Keratinocyte (primary cell): ENCODE results near the gene NBPF3. TPM values are rescaled to one million over a fixed set of nuclear protein-coding genes. Genes with fewer than 3 reads are reported as not detected.
A peak's percentile ranks its signal among the peaks of the same experiment; 100 is the strongest.

Experiments
- DNase-seq: peaks from one replicate; pipeline ENCODE4 v3.0.0-alpha.2; 2011; ENCODE audit warnings: low read depth, missing footprints, low spot score
- FAIRE-seq: peaks from 2 replicates; lab custom pipeline; 2011; peaks lifted over from hg19 to GRCh38; lab: Jason Lieb, UNC
- H2AFZ ChIP-seq: 2 replicates; pipeline ENCODE4 v1.6.0; 2012; ENCODE audit warnings: low read length, control low read depth, inconsistent platforms; ENCODE audit not compliant: control insufficient read depth
- H3K27ac ChIP-seq: 2 replicates; pipeline ENCODE4 v1.5.1; 2011; ENCODE audit warnings: low read length; ENCODE audit not compliant: control insufficient read depth, insufficient read depth
- H3K27me3 ChIP-seq: 3 replicates; pipeline ENCODE4 v1.6.0; 2011; ENCODE audit warnings: low read length; ENCODE audit not compliant: control insufficient read depth, insufficient read depth; ENCODE audit errors: extremely low read depth
- H3K36me3 ChIP-seq, 2 experiments: 2 replicates in 1 of 2; 3 replicates in 1 of 2; pipeline ENCODE4 v1.5.1; 2011; ENCODE audit warnings: low read length in 2 of 2, mild to moderate bottlenecking in 1 of 2; ENCODE audit not compliant: control insufficient read depth in 2 of 2, insufficient read depth in 2 of 2; ENCODE audit errors: extremely low read depth in 1 of 2
- H3K4me1 ChIP-seq: 3 replicates; pipeline ENCODE4 v1.5.1; 2011; ENCODE audit warnings: low read length; ENCODE audit not compliant: control insufficient read depth, insufficient read depth; ENCODE audit errors: extremely low read depth
- H3K4me2 ChIP-seq: 3 replicates; pipeline ENCODE4 v1.6.0; 2011; ENCODE audit warnings: low read depth, low read length; ENCODE audit not compliant: control insufficient read depth, insufficient read depth; ENCODE audit errors: extremely low read depth
- H3K4me3 ChIP-seq, 3 experiments: fragments of 200-600 bp in 1 of 3; sonication (generic) in 1 of 3; 2 replicates in 2 of 3; 3 replicates in 1 of 3; pipeline ENCODE4 v1.5.1; 2011 to 2016; ENCODE audit warnings: low read length in 3 of 3, mild to moderate bottlenecking in 3 of 3, control low read depth in 2 of 3, inconsistent platforms in 1 of 3, low read depth in 1 of 3, mixed read lengths in 1 of 3, mixed run types in 1 of 3, moderate library complexity in 1 of 3; ENCODE audit not compliant: control insufficient read depth in 2 of 3, insufficient read depth in 2 of 3; ENCODE audit errors: extremely low read depth in 1 of 3
- H3K79me2 ChIP-seq: 2 replicates; pipeline ENCODE4 v1.6.0; 2012; ENCODE audit warnings: low read length; ENCODE audit not compliant: control insufficient read depth, insufficient read depth
- H3K9ac ChIP-seq: 3 replicates; pipeline ENCODE4 v1.6.0; 2011; ENCODE audit warnings: low read length; ENCODE audit not compliant: control insufficient read depth, insufficient read depth; ENCODE audit errors: extremely low read depth
- H3K9me1 ChIP-seq: 3 replicates; pipeline ENCODE4 v1.6.0; 2011; ENCODE audit warnings: low read length; ENCODE audit not compliant: control insufficient read depth, insufficient read depth; ENCODE audit errors: extremely low read depth
- H3K9me3 ChIP-seq: 2 replicates; pipeline ENCODE4 v1.5.1; 2012; ENCODE audit warnings: low read depth, low read length; ENCODE audit not compliant: control insufficient read depth
- H4K20me1 ChIP-seq: 3 replicates; pipeline ENCODE4 v1.6.0; 2011; ENCODE audit warnings: low read length; ENCODE audit not compliant: control insufficient read depth, insufficient read depth; ENCODE audit errors: extremely low read depth
- CTCF ChIP-seq, 3 experiments: IDR thresholded peaks in 1 of 3; conservative IDR thresholded peaks in 1 of 3; optimal IDR thresholded peaks in 1 of 3; 2 replicates in 2 of 3; 3 replicates in 1 of 3; pipeline versions ENCODE3 to v1.5.1; 2011; ENCODE audit warnings: low read length in 3 of 3, mild to moderate bottlenecking in 3 of 3, moderate library complexity in 2 of 3, control low read depth in 1 of 3, inconsistent platforms in 1 of 3; ENCODE audit not compliant: insufficient read depth in 2 of 3; ENCODE audit errors: extremely low read depth in 1 of 3
- EZH2 ChIP-seq: IDR thresholded peaks from one replicate; pipeline ENCODE4 v1.6.1; 2012; ENCODE audit warnings: inconsistent platforms, mild to moderate bottlenecking, low read length, moderate library complexity
- dilution Hi-C: fragments of 300-500 bp; cut with MboI; formaldehyde crosslinking; loops from one replicate; pipeline ENCODE4 v1.7.0; 2020; ENCODE audit warnings: low sequenced_read_pairs; ENCODE audit not compliant: extremely low pct_ligation_motif_present
- polyA plus RNA-seq, 5 experiments: library from polyadenylated mRNA; depleted of rRNA in 3 of 5; stranded (reverse) in 3 of 5; stranded (forward) in 1 of 5; unstranded in 1 of 5; fragments of >200 nt; gene quantifications; 1 replicate in 1 of 5; 2 replicates in 3 of 5; 3 replicates in 1 of 5; pipeline versions ENCODE4 v1.2.1 to v1.2.3, GENCODE V29; 2011 to 2012; ENCODE audit warnings: missing spikeins in 2 of 5, low read depth in 1 of 5, low replicate concordance in 1 of 5

The NBPF3 gene
- polyA plus RNA-seq, 1 donor (not counting 4 experiments of a cell fraction or from before 2014, with no cell fraction given): 6.8 TPM

DNA sequence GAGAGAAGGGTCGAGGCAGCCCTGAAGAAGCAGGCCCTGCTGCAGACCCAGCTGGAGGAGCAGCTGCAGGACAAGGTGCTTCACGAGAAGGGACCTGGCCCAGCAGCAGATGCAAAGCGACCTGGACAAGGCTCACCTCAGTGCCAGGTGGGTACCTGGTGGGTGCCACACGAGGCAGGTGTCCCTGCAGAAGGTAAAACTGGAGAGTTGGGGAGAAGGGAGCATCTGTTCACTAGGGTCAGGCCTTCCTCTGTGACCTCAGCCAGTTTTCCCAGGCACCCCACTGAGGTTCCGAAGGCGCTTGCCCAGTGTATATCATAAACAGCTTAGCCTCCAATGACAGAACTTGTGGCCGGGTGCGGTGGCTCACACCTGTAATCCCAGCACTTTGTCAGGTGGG is 5.5 kb upstream of the NBPF3 start:
- TF ChIP-seq EZH2 (no peak), CTCF (optimal IDR thresholded peaks at IDR 0.05 in 1 of 3, IDR thresholded peaks at IDR 0.05 in 1 of 3, conservative IDR thresholded peaks at IDR 0.05 in 1 of 3; ENCODE audit: extremely low read depth in 1 of 3, insufficient read depth in 2 of 3, low read length in 3 of 3) (no peak)
- Histone ChIP-seq H3K4me3 (no peak overlapping the region), H3K9me3 (no peaks in the 10 kb centered on the region), H3K9ac (no peak overlapping the region), H3K79me2 (no peaks in the 10 kb centered on the region), H3K9me1 (no peaks in the 10 kb centered on the region), H3K4me2 (no peak overlapping the region), H3K27me3 (no peaks in the 10 kb centered on the region), H3K36me3 (no peaks in the 10 kb centered on the region), H3K27ac (no peak overlapping the region), H3K4me1 (no peaks in the 10 kb centered on the region), H2AFZ (no peak overlapping the region), H4K20me1 (no peaks in the 10 kb centered on the region)
- DNase-seq (no peak), FAIRE-seq (no peak)
- dilution Hi-C loops: no loop called here

GRCh38 chr1:21435646-21436487 is 4.1 kb upstream of the NBPF3 start:
- H2AFZ ChIP-seq: peak overlapping the region; percentile 43
- no peaks in the 10 kb centered on the region for H3K27me3 ChIP-seq
- dilution Hi-C loops: no loop called here
- H3K4me2 ChIP-seq: no peak overlapping the region
- H3K9me1 ChIP-seq: no peaks in the 10 kb centered on the region
- H3K9me3 ChIP-seq: no peaks in the 10 kb centered on the region
- no peak overlapping the region for H3K4me3 ChIP-seq
- no peaks in the 10 kb centered on the region for H4K20me1 ChIP-seq
- no peak overlapping the region for H3K9ac ChIP-seq
- peaks cover 2% of the 10 kb centered on the region for H3K79me2 ChIP-seq
- no peaks in the 10 kb centered on the region for H3K36me3 ChIP-seq
- H3K27ac ChIP-seq: no peak overlapping the region
- peaks cover 1% of the 10 kb centered on the region for H3K4me1 ChIP-seq
- FAIRE-seq (no peak), DNase-seq (no peak)
- TF ChIP-seq CTCF (optimal IDR thresholded peaks at IDR 0.05 in 1 of 3, IDR thresholded peaks at IDR 0.05 in 1 of 3, conservative IDR thresholded peaks at IDR 0.05 in 1 of 3; ENCODE audit: extremely low read depth in 1 of 3, insufficient read depth in 2 of 3, low read length in 3 of 3): no peak
- no peak for TF ChIP-seq EZH2
